ENCODE data around the gene ELF5.

DNA sequence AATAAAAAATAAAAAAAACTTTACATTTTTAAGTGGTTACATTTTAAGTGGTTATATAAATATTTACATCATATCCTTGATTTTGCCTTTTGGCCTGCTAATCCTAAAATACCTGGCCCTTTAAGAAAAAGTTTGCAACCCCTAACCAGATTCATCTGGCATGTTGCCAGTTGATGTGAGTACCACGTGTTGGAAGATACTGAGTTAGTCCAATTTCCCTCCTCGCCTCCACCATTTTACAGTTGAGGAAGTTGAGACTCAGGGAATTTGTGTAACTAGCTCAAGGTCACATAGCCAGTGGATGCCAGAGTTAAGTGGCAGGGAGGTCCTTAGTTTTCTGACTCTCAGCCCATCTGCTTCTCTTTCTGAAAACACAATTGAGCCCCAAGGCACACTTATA lies 5.1 kb downstream of the ELF5 start:
- TF ChIP-seq CTCF (IDR thresholded peaks at IDR 0.05) (no peak), EP300 (IDR thresholded peaks at IDR 0.05) (no peak), POLR2A (IDR thresholded peaks at IDR 0.05) (no peak), POLR2AphosphoS5 (IDR thresholded peaks at IDR 0.05) (no peak)
